Body of pancreas (tissue), 4 donors: ENCODE measurements around the gene KREMEN1. TPM values are rescaled to one million over a fixed set of nuclear protein-coding genes. Genes with fewer than 3 reads are reported as not detected.

Source experiments
- ATAC-seq: fragments of 150-250 bp; one replicate; pipeline ENCODE4 v1.9.1; 2016
- DNase-seq, 4 donors: peaks; one replicate each; pipeline ENCODE4 v3.0.0-alpha.2; 2019
- H3K27ac ChIP-seq, 4 donors: fragments of 200-600 bp; sonication (generic); 1 replicate in 3 of 4; 2 replicates in 1 of 4; pipeline versions ENCODE4 v1.5.1 to v1.6.1; 2016 to 2019; ENCODE audit warnings: mild to moderate bottlenecking in 1 of 4, mixed read lengths in 1 of 4, moderate library complexity in 1 of 4
- H3K27me3 ChIP-seq, 2 donors: fragments of 200-600 bp; sonication (generic); one replicate each; pipeline ENCODE4 v1.6.0; 2016; ENCODE audit warnings: mild to moderate bottlenecking in 1 of 2
- H3K36me3 ChIP-seq, 2 donors: fragments of 200-600 bp; sonication (generic); replicated peaks in 1 of 2; 2 replicates each; pipeline ENCODE4 v1.5.1; 2016; ENCODE audit warnings: low read depth in 2 of 2; ENCODE audit not compliant: insufficient read depth in 1 of 2
- H3K4me1 ChIP-seq: fragments of 200-600 bp; sonication (generic); one replicate; pipeline ENCODE4 v1.6.0; 2016
- H3K4me3 ChIP-seq, 2 donors: fragments of 200-600 bp; sonication (generic); 1 replicate in 1 of 2; 2 replicates in 1 of 2; pipeline ENCODE4 v1.5.1; 2016 to 2019
- H3K9me3 ChIP-seq, 3 donors: fragments of 200-600 bp; sonication (generic); 1 replicate in 2 of 3; 2 replicates in 1 of 3; pipeline ENCODE4 v1.5.1; 2016
- POLR2A ChIP-seq, 3 donors: fragments of 450-650 bp; IDR thresholded peaks; one replicate each; pipeline ENCODE4 v1.6.1; 2016; ENCODE audit warnings: antibody characterized with exemption in 3 of 3, mild to moderate bottlenecking in 2 of 3
- WGBS, 2 donors: methylation state at CpG; one replicate each; pipeline ENCODE4 v1.1.5; 2017; 5-methylcytosine and 5-hydroxymethylcytosine counted together
- intact Hi-C: fragments of 100-400 bp; cut with DNase I; formaldehyde crosslinking; loops from one replicate; pipeline ENCODE4 v1.15.1; 2023
- total RNA-seq, 2 donors: library from RNA; depleted of rRNA; stranded (reverse); fragments of >200 nt; gene quantifications; one replicate each; pipeline ENCODE4 v1.1.0, GENCODE V29; 2016
- TF ChIP-seq, protein P1 (sequence below), 7 experiments: fragments of 450-650 bp in 4 of 7; fragments of 200-600 bp in 3 of 7; sonication (generic) in 3 of 7; IDR thresholded peaks; one replicate each; pipeline ENCODE4 v1.5.1; 2016 to 2019; ENCODE audit warnings: antibody characterized with exemption in 7 of 7

The KREMEN1 gene
- total RNA-seq, 2 donors from 2014 or later: 6.6 to 7.3 TPM

DNA sequence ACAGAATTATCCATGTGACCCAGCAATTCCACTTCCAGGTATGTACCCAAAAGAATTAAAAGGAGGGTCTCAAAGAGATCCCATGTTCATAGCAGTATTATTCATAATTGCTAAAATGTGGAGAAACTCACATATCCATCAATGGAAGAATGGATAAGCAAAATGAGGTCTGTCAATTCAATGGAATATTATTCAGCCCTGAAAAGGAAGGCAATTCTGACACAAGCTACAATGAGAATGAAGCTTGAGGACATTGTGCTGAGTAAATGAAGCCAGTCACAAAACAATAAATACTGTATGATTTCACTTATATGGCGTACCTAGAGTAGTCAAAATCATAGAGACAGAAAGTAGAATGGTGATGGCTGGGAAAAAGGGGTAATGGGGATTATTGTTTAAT is 113.5 kb downstream of the KREMEN1 start:
- no peaks in the 10 kb centered on the region for H3K27me3 ChIP-seq
- no peak overlapping the region for H3K4me3 ChIP-seq
- intact Hi-C loops: no loop called here
- no peaks in the 10 kb centered on the region for H3K36me3 ChIP-seq
- no peaks in the 10 kb centered on the region for H3K9me3 ChIP-seq
- ATAC-seq: no peak
- no peak for DNase-seq
- H3K4me1 ChIP-seq: no peaks in the 10 kb centered on the region
- no peak for TF ChIP-seq POLR2A (IDR thresholded peaks at IDR 0.05)
- TF ChIP-seq, protein P1, sequence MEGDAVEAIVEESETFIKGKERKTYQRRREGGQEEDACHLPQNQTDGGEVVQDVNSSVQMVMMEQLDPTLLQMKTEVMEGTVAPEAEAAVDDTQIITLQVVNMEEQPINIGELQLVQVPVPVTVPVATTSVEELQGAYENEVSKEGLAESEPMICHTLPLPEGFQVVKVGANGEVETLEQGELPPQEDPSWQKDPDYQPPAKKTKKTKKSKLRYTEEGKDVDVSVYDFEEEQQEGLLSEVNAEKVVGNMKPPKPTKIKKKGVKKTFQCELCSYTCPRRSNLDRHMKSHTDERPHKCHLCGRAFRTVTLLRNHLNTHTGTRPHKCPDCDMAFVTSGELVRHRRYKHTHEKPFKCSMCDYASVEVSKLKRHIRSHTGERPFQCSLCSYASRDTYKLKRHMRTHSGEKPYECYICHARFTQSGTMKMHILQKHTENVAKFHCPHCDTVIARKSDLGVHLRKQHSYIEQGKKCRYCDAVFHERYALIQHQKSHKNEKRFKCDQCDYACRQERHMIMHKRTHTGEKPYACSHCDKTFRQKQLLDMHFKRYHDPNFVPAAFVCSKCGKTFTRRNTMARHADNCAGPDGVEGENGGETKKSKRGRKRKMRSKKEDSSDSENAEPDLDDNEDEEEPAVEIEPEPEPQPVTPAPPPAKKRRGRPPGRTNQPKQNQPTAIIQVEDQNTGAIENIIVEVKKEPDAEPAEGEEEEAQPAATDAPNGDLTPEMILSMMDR (IDR thresholded peaks at IDR 0.05): no peak
- 97 to 100% methylated on average over 1 of the region's 1 CpG for WGBS, 2 donors
- no peak overlapping the region for H3K27ac ChIP-seq

DNA sequence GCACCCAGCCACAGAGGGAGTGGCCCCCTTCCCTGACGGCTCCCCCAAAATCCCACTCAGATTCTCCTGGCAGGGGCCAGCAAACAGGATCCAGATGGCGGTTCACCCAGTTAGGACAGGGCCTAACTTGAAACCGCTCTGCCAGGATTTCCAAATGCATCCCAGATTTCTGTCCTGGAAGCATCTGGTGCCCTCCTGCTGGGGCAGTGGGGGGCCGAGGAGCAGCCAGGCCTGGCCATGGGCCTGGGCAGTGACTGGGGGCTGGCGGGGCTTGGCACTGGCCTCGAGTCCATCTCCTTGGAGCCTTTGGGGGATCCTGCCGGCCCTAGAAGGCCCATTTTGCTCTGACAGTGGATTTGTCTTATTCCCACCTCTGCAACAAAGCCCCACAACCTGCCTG is 115.0 kb downstream of the KREMEN1 start:
- no peak for ATAC-seq
- WGBS, 2 donors: 86 to 100% methylated on average over 1 to 7 of the region's 7 CpGs
- TF ChIP-seq, protein P1 (IDR thresholded peaks at IDR 0.05): no peak
- no peak for TF ChIP-seq POLR2A (IDR thresholded peaks at IDR 0.05)
- intact Hi-C loops: no loop called here
- H3K27ac ChIP-seq: no peak overlapping the region
- H3K27me3 ChIP-seq: no peaks in the 10 kb centered on the region
- H3K36me3 ChIP-seq: no peaks in the 10 kb centered on the region
- DNase-seq: no peak
- H3K4me3 ChIP-seq: no peak overlapping the region
- H3K9me3 ChIP-seq: no peaks in the 10 kb centered on the region
- H3K4me1 ChIP-seq: no peaks in the 10 kb centered on the region

DNA sequence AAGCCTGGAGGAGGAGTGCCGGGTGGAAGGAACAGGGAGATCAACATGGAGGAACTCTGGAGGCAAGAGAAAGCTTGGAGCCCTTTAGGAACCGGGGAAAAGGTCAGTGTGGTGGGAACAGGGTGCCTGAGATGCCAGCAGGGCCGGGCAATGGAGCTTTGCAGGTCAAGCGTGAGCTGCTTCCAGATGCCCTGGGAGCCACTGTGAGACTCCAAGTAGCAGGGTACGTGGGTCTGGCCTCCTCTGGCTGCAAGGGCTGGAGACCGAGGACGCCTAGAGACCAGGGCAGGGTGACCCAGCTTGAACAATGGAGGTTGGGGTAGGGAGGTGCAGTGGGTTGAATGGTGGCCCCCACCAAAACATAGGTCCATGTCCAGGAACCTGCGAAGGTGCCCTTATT is 117.2 kb downstream of the KREMEN1 start:
- Histone ChIP-seq H3K27ac (no peak overlapping the region), H3K4me1 (no peaks in the 10 kb centered on the region), H3K4me3 (no peak overlapping the region), H3K9me3 (no peaks in the 10 kb centered on the region), H3K36me3 (no peaks in the 10 kb centered on the region), H3K27me3 (no peaks in the 10 kb centered on the region)
- DNase-seq (no peak), ATAC-seq (no peak)
- 84 to 89% methylated on average over 8 of the region's 8 CpGs for WGBS, 2 donors
- intact Hi-C loops: no loop called here
- TF ChIP-seq, protein P1 (IDR thresholded peaks at IDR 0.05): no peak
- no peak for TF ChIP-seq POLR2A (IDR thresholded peaks at IDR 0.05)

DNA sequence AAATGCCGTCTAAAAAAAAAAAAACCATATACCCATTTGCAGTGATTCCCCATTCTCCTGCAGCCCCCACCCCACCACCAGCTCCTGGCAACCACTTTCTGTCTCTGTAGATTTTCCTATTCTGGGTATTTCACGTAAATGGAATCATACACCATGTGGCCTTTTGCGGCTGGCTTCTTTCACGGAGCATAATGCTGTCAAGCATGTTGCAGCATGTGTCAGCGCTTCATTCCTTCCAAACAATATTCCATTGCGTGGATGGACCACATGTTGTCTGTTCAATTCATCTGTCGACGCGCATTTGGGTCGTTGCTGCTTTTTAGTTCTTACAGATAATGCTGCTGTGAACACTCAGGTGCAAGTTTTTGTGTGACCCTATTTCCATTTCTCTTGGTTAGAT is 118.1 kb downstream of the KREMEN1 start:
- DNase-seq (no peak), ATAC-seq (no peak)
- H3K36me3 ChIP-seq: no peaks in the 10 kb centered on the region
- no peak for TF ChIP-seq POLR2A (IDR thresholded peaks at IDR 0.05)
- TF ChIP-seq, protein P1 (IDR thresholded peaks at IDR 0.05): no peak
- WGBS, 2 donors: 91% methylated on average over 10 of the region's 10 CpGs
- no peak overlapping the region for H3K4me3 ChIP-seq
- no peak overlapping the region for H3K27ac ChIP-seq
- H3K27me3 ChIP-seq: no peaks in the 10 kb centered on the region
- no peaks in the 10 kb centered on the region for H3K9me3 ChIP-seq
- intact Hi-C loops: no loop called here
- no peaks in the 10 kb centered on the region for H3K4me1 ChIP-seq

DNA sequence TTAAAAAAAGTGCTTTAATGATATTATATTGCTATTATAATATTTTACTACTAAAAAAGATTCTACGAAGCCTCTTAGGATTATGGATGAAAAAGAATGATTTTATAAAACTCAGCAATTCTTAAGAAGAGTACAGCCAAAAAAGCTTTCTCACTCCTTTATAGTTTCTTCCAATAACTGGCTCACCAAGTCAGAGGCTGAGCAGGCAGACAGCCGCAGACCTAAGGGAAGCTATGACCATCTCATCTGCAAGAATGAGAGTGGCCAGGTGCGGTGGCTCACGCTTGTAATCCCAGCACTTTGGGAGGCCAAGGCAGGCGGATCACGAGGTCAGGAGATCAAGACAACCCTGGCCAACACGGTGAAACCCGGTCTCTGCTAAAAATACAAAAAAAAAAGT is 120.2 kb downstream of the KREMEN1 start:
- no peaks in the 10 kb centered on the region for H3K9me3 ChIP-seq
- no peak overlapping the region for H3K27ac ChIP-seq
- intact Hi-C loops: no loop called here
- H3K27me3 ChIP-seq: no peaks in the 10 kb centered on the region
- H3K4me1 ChIP-seq: no peaks in the 10 kb centered on the region
- no peak overlapping the region for H3K4me3 ChIP-seq
- H3K36me3 ChIP-seq: no peaks in the 10 kb centered on the region
- no peak for DNase-seq
- no peak for ATAC-seq
- WGBS, 2 donors: 83 to 90% methylated on average over 8 of the region's 8 CpGs
- no peak for TF ChIP-seq POLR2A (IDR thresholded peaks at IDR 0.05)
- TF ChIP-seq, protein P1 (IDR thresholded peaks at IDR 0.05): no peak
